HG03575 (cell line): Measurements from ENCODE around the gene FAM83F.

ENCODE experiments used
- ATAC-seq: cut with Tn5 transposase; IDR thresholded peaks from one replicate; pipeline ENCODE4 v1.9.1; 2021; ENCODE audit not compliant: unreplicated experiment, insufficient number of reproducible peaks, low FRiP score; ENCODE audit errors: extremely low read depth

Gene FAM83F

DNA sequence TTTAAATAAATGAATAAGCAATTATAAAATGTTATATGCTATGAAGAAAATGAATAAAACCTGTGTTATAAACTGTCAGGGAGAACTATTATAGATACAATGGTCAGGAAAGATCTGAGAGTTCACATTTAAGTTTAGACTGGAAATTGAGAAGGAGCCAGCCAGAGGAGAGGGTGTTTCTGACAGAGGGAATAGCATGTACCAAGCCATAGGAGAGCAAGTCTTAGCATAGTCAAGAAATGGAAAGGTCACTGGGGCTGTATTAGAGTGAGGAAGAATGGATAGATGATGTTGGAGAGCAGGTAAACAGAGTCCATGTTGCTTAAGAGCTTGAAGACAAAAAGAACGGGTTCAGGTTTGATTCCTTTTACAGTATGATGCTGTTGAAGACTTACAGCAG is 87.4 kb downstream of the FAM83F start:
- no peak for ATAC-seq

DNA sequence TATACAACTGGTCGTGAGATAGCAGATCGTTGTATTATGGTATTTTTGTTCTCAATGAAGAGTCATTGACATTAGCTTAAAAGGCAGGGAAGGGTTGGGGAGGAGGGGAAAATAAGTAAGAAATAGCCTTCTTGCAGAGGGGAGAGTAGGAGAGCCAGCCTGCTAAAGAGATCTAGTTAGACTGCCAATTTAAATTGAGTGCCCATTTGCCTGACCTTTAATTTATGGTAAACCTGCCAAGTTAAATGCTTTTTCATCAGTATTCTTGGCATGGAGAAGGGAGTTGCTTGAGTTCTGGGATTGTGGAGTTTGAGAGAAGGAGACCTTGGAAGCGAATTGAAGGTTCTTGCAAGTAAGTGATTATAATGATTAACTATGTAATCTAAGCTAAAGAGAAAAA is 89.0 kb downstream of the FAM83F start:
- ATAC-seq, result no peak

DNA sequence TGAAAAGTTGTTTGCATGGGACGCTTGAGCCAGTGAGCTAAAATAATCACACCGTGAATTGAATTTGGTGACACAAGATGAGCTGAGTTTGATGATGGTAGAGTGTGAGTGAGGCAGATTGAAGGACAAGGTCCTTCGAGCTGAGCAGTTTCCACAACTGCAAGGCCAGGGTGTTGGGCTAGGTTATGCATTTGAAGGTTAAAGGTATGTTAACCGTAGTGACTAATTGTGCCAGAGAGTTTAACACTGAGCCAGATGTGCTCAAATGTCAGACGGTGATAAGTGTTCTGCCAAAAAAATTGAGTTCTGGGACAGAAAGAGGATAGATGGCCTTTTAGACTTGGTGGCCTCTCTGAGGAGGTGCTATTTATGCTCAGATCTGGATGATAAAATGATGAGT is 89.5 kb downstream of the FAM83F start:
- ATAC-seq, result no peak

DNA sequence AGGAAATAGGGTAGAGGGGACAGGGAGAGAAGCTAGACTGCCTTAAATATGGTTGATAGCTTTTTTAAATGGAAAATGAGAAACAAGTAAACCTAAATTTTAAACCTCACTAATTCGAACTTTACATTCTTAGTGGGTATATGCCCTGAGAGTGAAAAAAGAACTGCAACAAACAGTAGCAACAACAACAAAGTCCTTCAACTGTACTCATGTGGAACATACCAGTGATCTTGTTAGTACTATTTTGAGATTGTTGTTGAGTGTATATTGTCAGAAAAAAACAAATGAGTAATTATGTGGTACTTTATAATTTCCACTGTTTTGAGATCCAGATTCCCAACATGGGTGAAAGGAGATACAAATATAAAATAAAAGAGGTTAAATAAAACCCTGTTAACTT is 94.1 kb downstream of the FAM83F start:
- ATAC-seq, result no peak
